GM21367 (cell line): Measurements from ENCODE around the gene ZNF146.
"Not testable (repeated sequence)": the region's sequence is repeated elsewhere in the genome, so short reads cannot be mapped to it uniquely, and the experiment has no call there.

Experiments used
- ATAC-seq: cut with Tn5 transposase; IDR thresholded peaks from one replicate; pipeline ENCODE4 v1.9.1; 2021; ENCODE audit not compliant: unreplicated experiment

ZNF146 gene

GRCh38 chr19:36233626-36234025 is 18.7 kb downstream of the ZNF146 start:
- not testable (repeated sequence) for ATAC-seq

- ATAC-seq, result no peak
These were observed 21.5 kb downstream of the ZNF146 start for GRCh38 chr19:36236304-36236945.

GRCh38 chr19:36236946-36237310 is 22.0 kb downstream of the ZNF146 start:
- ATAC-seq, result no peak

- ATAC-seq, result no peak
These were observed 29.2 kb downstream of the ZNF146 start for GRCh38 chr19:36244066-36244465.

- no peak for ATAC-seq
These were observed 30.5 kb downstream of the ZNF146 start for GRCh38 chr19:36245210-36246005.

GRCh38 chr19:36246006-36246481 is 31.1 kb downstream of the ZNF146 start:
- no peak for ATAC-seq

- ATAC-seq, result no peak
These were observed 37.1 kb downstream of the ZNF146 start for GRCh38 chr19:36252047-36252446.

GRCh38 chr19:36254848-36255247 is 39.9 kb downstream of the ZNF146 start:
- ATAC-seq, result no peak

GRCh38 chr19:36255316-36255715 is 40.4 kb downstream of the ZNF146 start:
- ATAC-seq, result no peak

- ATAC-seq, result no peak
These were observed 41.2 kb downstream of the ZNF146 start for GRCh38 chr19:36256064-36256463.

- no peak for ATAC-seq
These were observed 42.1 kb downstream of the ZNF146 start for GRCh38 chr19:36256853-36257519.

GRCh38 chr19:36257520-36257876 is 42.6 kb downstream of the ZNF146 start:
- no peak for ATAC-seq

GRCh38 chr19:36258028-36258875 is 43.3 kb downstream of the ZNF146 start:
- no peak for ATAC-seq

GRCh38 chr19:36259211-36259610 is 44.3 kb downstream of the ZNF146 start:
- ATAC-seq, result no peak

- no peak for ATAC-seq
These were observed 50.2 kb downstream of the ZNF146 start for GRCh38 chr19:36265064-36265463.

- no peak for ATAC-seq
These were observed 51.0 kb downstream of the ZNF146 start for GRCh38 chr19:36265856-36266374.

GRCh38 chr19:36266375-36266961 is 51.6 kb downstream of the ZNF146 start:
- no peak for ATAC-seq

GRCh38 chr19:36267061-36267845 is 52.3 kb downstream of the ZNF146 start:
- no peak for ATAC-seq

GRCh38 chr19:36268081-36268480 is 53.2 kb downstream of the ZNF146 start:
- ATAC-seq, result not testable (repeated sequence)

- not testable (repeated sequence) for ATAC-seq
These were observed 53.7 kb downstream of the ZNF146 start for GRCh38 chr19:36268591-36268990.
